Stimulated activated naive CD4-positive, alpha-beta T cell treated with Interleukin-2 at 50 U/mL for 16 hours (primary cell): ENCODE data around the gene TAGLN2.
"Not testable (repeated sequence)": the region's sequence is repeated elsewhere in the genome, so short reads cannot be mapped to it uniquely, and the experiment has no call there.

ENCODE experiments used
- DNase-seq: peaks from one replicate; lab custom pipeline; 2025; lab: John Stamatoyannopoulos, UW

The TAGLN2 gene

DNA sequence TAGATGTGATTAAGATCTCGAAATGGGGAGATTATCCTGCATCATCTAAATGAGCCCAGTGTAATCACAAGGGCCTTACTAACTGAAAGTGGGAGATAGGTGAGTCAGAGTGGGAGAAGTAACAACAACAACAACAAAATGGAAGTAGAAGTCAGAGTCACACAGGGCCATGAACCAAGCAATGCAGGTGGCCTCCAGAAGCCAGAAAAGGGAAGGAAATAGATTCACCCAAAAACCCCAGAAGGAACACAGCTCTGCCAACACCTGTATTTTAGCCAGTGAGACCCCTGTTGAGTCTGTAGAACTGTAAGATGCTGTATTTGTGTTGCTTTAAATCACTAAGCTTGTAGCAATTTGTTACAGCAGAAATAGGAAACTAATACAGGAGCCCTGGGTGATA lies 4.1 kb downstream of the TAGLN2 start:
- no peak for DNase-seq

DNA sequence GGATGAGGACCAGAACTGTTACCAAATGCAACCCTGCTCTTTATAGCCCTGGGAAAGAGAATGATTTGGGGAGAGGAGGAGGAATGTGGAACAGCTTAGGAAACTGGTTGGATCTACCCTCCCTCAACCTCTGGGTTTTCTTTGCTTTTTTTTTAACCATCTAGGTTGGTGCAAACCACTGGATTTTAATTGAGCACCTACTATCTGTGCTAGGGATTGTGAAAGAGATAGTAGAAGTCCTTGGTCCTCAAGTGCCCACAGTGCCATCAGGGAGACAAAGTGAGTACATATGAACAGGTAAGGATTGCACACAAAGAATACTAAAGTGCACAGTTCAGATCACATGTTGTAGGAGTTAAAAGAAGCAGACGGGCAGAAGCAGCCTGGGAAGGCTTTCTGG lies 4.7 kb downstream of the TAGLN2 start:
- DNase-seq: no peak

DNA sequence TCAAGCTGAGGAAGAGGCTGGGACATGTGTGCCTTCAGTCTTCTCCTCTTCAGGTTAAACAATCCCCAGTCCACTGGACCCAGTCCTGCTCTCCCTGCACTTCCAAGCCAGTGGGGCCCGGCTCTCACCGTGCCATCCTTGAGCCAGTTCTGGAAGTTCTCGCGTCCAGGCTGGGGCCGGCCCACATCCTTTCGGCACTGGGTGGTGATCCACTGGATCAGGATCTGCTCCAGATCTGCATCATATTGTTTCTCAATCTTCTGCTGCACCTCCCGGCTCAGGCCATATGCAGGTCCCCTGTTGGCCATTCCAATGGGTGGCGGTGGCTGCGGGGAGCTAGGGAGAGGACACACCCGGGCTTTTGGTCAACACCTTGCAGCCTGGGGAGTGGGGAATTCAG lies 5.1 kb downstream of the TAGLN2 start:
- DNase-seq: no peak

DNA sequence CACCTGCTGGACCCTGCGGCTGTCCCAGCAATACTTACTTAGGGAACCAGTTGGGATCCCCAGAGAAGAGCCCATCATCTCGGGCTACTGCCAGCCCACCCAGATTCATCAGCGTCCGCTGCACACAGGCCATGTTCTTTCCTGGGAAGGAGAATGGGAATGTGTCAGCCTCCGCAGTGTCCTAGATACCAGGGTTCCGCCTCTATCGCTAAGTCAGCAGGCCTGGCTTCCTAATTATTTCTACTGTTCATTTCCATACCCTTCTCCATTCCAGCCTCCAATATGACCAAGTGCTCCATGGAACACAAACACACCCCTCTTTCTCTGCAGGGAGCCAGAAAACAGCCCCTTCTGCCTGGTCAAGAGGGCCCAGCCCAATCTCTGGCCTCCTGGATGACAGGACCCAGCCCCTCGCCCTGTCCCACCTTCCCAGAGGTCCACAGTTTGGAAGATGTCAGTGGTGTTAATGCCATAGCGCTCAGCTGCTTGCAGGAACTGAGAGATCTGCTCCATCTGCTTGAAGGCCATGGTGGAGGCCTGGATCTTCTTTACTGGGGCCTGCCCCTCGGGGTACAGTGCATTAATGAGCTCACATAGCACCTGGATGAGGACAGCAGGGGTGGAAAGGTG lies 6.0 kb downstream of the TAGLN2 start:
- no peak for DNase-seq

DNA sequence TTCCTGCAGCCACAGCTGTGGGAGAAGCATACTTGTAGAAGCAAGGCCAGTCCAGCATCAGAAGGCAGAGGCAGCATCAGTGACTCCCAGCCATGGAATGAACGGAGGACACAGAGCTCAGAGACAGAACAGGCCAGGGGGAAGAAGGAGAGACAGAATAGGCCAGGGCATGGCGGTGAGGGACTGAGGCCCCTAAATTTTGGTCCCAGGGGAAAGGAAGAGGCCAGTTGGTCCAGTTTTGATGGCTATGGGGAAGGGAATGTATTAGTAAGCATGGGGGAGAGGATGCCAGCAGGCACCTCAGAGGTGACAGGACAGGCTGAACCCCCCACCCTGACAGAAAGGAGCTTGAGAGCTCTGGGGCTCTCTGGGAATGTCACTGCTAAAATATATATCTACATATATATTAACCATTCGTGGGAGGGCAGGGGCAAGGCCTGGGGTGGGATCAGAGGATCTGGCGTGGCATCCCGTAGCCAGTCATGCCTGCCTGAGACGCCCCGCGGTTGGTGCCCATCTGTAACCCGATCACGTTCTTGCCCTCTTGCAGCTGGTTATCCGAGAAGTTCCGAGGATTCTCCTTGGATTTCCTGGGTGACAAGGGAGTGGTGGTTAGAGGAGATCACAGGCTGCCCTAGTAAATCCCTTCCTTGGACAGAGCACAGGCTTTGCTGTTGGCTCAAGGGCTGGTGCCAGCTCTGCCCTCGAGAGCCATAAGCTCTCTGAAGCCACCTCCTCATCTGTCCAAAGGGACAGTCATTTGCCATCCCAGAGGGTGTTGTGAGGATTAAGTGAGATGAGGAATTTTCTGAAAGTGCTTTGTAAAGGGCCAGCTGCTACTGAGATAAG lies 6.7 kb downstream of the TAGLN2 start:
- no peak for DNase-seq

DNA sequence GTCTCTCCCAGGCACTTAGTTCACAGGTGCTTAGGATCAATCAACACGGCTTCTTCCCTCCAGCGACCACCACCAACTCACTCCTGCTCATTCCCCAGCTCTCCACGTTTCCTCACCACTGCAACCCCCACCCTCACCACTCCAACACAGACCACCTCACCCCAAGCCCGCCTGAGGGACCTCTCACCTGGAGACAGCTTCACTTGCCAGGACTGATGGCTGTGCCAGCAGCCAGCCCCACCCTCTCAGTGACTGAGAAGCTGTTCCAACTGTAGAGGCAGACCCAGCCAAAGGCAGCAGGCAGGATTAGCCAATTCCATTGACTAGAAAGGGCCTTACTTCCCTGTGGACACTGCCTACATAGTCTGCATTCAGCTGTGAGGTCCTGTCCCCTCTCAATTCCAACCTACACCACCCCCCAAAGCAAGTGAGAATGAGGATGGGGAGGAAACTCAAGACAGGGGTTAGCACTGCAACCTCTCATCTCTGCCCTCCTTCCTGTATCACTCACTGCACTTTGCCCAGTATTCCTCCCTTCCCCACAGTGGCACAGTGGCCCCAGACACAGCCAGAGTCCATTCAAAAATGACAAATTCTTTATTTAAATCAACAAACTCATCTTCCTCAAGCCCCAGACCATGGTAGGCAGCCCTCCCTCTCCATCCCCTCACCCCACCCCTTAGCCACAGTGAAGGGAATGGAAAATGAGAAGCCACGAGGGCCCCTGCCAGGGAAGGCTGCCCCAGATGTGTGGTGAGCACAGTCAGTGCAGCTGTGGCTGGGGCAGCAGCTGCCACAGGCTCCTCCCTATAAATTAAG lies 7.6 kb downstream of the TAGLN2 start:
- DNase-seq: no peak

DNA sequence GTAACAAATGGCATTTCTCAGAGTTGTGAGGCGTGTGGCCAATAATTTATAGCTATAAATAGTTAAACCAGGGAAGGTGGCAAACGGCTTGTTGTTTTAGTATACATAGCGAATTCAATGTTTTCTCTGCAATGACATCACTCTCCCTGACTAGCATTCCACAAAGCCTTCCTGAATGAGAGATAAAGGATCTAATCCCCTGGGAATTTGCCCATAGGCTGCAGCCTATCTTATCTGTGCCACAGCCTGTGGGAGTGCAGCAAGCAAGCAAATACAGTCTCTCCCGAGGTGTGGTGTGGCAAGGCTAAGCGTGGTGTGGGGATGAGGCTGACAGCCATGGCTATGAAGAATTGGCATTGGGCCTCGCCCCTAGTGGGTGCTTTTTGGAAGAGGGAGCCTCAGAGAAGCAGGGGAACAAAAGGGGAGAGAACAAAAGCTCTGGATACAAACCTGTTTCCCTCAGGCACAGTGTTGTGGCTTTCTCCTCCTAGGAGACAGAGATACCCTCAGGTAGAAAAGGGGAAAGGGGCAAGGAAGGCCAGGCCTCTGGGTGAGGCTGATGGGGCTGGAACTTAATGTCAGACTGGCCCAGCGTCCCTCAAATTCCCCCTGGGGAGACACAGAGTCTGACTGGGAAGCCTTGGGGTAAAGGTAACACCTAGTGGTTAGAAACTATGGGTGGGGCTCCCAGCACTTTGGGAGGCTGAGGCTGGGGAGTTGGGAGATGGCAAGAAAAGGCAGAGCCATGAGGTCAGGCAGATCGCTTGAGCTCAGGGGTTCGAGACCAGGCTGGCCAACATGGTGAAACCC lies 8.9 kb downstream of the TAGLN2 start:
- no peak for DNase-seq

DNA sequence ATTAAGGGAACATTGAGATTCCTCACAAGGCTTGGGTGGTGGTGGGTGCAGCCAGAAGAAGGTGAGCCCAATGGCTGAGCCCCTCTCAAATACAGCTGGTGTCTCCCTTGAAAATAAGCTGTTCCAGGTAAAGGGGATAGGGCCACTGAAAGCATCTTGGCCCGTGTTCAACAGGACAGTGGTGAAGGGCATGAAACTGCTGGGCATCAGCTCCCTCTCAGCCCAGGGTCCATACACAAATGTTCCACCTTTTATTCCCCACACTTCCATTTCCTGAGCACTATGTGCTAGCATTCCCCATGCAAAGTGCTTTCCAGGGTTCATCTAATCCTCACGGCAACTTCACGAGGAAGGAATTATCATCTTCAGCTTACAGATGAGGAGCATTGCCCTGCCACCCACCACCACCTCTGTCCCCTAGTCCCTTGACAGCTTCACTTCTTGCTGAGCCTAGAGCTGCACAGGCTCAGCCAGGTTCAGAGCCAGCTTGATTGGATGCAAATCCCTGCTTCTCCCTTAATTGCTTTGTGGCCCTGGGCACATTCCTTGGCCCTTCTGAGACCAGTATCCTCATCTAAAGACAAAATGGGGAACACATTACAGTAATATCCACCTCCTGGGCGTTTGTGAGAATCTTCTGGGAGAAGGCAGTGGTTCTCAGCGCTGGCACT lies 9.6 kb downstream of the TAGLN2 start:
- no peak for DNase-seq

DNA sequence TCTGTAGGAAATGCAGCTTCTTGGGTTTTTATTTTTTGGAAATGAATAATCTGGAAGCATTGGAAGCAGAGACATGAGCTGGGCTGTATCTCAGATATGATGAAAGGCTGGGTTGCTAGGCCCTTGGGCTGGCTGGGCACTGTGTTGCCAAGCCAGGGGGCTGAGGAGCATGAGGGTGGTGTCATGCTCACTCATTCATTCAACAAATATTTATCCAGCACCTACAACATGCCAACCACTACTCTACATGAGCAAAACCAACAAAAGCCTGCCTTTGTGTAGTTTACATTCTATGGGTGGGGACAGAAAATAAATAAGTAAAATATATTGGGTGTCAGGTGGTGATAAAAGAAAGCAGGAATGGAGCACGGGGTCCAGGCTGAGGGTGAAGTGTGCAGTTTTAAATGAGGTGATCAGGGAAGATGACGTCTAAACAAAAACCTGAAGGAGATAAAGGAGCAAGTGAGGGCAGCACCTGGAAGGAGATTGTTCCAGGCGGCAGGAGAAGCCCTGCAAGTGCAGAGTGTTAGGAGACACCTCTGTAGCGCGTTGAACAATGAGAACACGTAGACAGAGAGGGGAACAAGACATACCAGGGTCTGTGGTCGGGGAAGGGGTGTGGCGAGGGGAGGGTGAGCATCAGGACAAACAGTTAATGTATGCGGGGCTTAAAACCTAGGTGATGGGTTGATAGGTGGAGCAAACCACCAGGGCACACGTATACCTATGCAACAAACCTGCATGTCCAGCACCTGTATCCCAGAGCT lies 10.9 kb downstream of the TAGLN2 start:
- DNase-seq: no peak

DNA sequence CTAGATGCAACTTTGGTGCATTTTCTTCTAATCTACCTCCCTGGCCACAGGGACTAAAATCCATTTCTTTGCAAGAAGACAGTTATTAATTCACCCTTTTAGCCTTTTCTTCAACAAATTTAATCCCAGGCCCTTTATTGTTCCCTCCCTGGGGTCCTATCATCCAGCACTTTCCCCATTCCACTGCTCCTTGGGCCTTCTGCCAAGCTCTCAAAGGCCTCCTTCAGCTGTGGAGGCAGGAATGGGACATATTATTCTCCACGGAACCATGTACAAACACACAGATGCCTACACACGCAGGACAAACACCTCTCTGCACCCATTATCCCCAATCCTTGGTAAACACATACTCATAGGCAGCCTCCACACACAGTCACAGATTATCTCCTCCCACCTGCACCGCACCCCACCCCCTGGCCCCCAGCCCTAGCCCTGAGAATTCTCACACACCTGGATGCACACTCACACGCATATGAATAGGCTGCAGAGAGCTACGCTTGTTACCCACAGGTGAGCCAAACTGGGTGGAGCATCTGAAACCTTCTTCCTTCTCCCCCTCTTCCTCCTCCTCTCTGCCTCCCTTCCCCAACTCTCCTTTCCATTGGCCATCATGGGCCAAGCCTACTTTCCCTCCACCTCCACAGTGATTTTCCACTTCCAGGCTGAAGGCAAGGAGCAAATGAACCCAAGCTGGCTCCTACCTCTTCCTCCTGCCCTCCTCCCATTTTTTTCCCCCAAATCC lies 11.7 kb downstream of the TAGLN2 start:
- DNase-seq: no peak

DNA sequence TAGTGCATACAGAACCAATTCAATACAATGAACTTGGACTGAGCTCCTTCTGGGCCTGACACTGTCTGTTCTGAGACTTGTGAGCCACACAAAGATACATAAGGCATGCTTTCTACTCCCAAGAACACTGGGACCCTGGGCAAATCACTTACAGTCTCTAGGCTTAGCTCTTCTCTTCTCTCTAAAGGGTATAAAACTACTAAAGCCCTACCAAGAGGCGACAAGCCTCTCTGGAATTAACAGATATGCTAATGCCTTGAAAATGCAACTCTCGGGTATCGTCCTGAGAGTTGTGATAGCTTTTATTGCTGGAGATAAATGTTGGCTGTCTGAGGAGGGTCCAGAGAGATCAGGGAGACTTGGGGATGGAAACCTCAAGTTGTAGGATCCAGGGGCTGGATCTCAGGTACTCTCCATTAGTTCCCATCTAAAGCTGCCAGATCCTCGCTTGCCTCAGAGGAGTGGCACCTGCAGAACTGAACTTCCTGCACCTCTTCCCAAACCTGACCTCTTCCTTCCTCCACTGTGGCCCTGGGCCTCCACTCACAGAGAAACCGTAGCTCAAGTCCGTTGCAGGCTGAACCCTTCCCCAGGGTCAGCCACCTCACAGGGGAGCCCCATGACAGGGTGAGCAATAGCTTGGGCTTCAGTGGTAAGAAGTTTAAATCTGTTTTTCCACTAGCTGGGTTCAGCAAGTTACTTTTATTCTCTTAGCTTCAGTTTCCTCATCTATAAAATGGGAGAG lies 13.8 kb downstream of the TAGLN2 start:
- DNase-seq: no peak

DNA sequence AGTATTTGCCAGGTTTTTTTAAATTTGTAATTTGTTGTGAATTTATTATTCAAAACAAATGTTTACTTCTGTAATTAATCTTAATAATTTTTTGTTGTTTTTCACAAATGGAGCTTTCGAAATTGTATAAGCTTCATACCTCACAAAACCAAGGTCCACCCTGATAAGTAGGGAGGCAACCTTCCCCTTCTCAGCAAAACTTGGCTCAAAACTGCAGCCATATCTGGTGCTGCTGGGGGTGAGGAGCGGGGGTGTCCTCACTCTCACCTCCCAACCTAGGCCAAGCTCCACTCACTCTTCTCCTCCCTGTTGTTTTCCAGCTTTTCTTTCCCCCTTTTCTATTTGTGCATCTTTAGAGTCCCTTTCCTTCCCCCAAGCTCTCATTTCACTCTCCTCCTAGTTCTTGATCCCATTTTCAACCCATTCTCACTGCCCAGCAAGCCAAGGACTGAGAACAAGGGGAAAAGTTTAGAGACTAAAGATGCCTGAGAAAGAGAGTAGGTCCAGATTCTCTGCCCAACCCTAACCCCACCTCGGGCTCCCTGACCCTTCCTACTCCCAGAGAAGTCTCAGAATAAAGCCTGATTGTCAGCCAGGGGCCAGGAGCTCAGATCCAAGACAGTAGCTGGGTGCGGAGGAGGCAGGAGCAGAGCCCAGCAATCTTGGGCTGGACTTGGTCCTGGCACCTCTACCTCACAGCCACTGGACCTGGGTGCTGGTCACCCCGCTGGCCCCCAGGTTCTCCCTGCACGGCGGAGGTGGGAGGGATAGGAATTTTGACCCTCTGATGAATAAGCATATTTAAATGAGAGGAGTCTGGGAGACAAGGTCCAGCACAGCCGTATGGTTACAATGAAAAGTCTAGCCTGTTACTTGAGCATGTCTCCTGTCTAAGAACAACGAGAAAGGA lies 17.0 kb downstream of the TAGLN2 start:
- no peak for DNase-seq

DNA sequence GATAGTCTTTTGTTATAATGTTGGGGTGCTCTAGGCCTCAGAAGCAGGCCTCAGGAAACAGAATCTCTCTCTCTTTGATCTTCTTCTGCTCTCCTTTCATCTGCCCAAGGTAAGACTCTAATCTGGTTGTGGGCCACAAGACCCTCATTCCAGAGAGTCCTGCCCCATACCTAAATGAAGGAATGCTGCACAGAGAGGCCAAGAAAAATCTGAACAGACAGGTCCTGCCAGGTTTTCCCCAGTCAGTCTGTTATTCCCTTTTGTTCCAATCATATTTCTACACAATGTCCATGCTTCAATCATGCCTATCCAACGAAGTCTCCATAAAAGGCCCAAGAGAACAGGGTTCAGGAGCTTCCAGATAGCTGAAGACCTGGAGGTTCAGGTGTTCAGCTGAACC lies 18.3 kb downstream of the TAGLN2 start:
- no peak for DNase-seq

DNA sequence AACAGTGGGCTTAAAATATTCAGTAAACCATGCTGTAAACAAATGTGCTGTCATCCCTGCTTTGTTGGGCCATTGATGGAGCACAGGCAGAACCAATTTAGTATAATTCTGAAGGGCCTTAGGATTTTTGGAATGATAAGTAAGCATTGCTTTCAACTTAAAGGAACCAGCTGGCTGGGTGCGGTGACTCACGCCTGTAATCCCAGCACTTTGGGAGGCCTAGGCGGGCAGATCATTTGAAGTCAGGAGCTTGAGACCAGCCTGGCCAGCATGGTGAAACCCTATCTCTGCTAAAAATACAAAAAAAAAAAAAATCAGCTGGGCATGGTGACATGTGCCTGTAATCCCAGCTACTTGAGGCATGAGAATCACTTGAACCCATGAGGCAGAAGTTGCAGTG lies 21.3 kb downstream of the TAGLN2 start:
- DNase-seq: not testable (repeated sequence)

DNA sequence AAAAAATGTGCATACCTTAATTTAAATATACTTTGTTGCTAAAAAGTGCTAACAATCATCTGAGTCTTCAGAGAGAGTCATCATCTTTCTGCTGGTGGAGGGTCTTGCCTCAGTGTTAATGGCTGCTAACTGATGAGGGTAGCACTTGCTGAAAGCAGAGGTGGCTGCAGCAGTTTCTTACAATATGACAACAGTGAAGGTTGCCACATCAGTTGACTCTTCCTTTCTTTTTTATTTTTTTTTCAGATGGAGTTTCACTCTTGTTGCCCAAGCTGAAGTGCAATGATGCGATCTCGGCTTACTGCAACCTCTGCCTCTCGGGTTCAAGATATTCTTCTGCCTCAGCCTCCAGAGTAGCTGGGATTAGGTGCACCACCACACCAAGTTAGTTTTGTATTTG lies 22.8 kb downstream of the TAGLN2 start:
- no peak for DNase-seq

DNA sequence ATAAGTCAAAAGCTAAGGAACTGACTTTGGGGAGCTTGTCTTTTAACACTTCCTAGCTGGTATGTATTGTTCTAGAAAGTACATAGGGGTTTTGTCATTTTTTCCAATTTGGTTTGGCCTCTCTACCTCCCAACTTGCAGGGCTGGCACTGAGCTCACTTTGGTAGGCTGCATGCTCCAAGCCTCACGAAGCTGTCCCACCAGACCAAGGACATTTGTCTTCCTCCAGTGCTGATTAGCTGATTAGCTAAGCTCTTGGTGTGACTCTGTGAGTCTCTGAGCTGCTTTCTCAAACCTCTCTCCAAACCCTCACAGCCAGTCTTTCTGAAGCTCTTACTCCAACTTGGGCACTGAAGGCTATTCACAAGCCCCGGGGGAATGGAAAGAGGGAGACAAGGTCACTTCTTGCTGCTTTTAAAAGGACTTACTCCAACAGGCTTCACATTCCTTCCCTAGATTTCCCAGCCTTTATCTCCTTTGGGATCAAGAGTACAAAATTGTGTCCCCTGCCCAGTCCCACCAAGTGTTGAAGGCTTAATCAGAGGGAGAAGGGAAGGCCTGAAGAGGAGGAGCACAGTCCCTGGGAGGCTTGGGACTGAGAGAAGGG lies 24.4 kb downstream of the TAGLN2 start:
- DNase-seq: no peak

DNA sequence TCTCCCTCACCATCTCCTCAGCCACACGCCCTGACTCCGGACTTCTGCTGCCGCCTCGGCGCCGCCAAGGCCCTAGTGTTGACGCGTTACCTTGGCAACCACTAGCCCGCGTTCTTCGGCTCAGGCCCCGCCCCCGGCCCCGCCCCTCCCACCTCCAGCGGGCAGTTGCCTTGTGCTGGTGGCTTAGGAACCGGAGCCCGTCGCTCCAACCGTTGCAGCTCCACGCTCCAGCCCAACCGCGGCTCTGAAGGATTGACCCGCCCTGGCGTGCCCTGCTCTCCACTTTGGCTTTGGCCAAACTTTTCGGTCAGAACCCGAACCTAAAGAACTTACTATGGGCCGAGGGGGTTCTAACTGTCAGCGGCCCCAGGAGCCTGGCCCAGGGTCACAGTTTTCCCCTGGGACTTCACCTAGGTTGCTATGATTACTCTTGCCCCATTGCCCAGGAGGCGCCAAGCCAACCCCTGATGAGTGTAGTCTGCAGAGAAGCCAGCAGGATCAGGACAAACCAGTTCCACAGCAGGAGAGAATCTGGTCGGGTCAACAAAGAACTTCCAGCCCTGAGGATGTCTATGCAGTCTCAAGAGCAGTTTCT lies 25.1 kb downstream of the TAGLN2 start, which contains the start of gene CFAP45:
TSS of gene CFAP45 (minus strand) at position 80 of the 595 bp plus-strand sequence. CDS start at position 13, 67 bp downstream.
- DNase-seq: no peak
